BLaER1 treated with 17β-estradiol and CSF1 and Interleukin-3, amounts not matched to agents 10 nM and 100 nM (cell line): ENCODE measurements around the gene GRID1.

ENCODE experiments used
- H3K27ac ChIP-seq, 11 experiments: shearing (Covaris generic); formaldehyde crosslinking; 2 replicates each; pipeline ENCODE4 v1.8.1; 2022
- H3K27me3 ChIP-seq, 11 experiments: shearing (Covaris generic); formaldehyde crosslinking; 2 replicates each; pipeline ENCODE4 v1.8.1; 2022
- H3K36me3 ChIP-seq, 11 experiments: shearing (Covaris generic); formaldehyde crosslinking; 2 replicates each; pipeline ENCODE4 v1.8.1; 2022
- H3K4me1 ChIP-seq, 10 experiments: shearing (Covaris generic); formaldehyde crosslinking; 2 replicates each; pipeline ENCODE4 v1.8.1; 2022
- H3K4me2 ChIP-seq, 11 experiments: shearing (Covaris generic); formaldehyde crosslinking; 2 replicates each; pipeline ENCODE4 v1.8.1; 2022
- H3K4me3 ChIP-seq, 10 experiments: shearing (Covaris generic); formaldehyde crosslinking; 2 replicates each; pipeline ENCODE4 v1.8.1; 2022
- H3K9ac ChIP-seq, 11 experiments: shearing (Covaris generic); formaldehyde crosslinking; 2 replicates each; pipeline ENCODE4 v1.8.1; 2022
- H3K9me3 ChIP-seq, 11 experiments: shearing (Covaris generic); formaldehyde crosslinking; replicated peaks in 1 of 11; 2 replicates each; pipeline ENCODE4 v1.8.1; 2022
- H4K20me1 ChIP-seq, 11 experiments: shearing (Covaris generic); formaldehyde crosslinking; 2 replicates each; pipeline ENCODE4 v1.8.1; 2022
- Cebpa-rat ChIP-seq, 11 experiments: shearing (Covaris generic); IDR thresholded peaks; 2 replicates each; pipeline ENCODE4 v1.8.1; 2022

Gene GRID1

DNA sequence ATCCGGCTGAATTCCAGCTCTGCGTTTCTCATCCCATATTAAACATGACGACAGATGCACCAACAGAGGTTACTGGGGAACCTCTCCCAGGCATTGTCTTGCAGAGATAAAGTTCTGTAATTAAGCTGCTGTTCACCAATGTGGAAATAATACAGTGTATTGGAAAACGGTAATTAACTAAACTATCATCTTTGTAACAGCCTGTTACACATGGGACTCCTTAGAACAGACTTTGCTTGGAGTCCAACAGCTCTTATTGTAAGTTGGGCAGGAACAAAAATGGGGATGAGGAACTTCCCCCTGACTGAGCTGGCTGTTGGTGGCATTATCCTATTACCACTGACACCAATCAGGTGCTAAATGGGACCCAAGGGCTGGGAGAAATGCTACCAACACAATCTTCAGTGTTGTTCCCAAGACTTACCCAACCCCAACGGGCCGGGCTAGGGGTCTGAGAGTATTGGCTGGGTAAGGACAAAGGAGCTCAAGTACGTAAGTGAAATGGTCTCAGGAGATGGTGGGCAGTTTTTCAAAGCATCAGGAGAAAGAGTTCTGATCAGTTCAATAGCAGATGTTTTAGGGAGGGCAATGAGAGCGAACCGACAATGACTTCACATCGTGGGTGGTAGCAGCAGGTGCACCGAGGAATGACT lies 759.4 kb downstream of the GRID1 start:
- no peak overlapping the region for H3K4me3 ChIP-seq
- H3K27me3 ChIP-seq, result no peaks in the 10 kb centered on the region
- H3K9me3 ChIP-seq, result peaks cover 0 to 19% (median 0%) of the 10 kb centered on the region in 11 experiments; a peak in 8 of 22 replicates
- H3K36me3 ChIP-seq, result no peaks in the 10 kb centered on the region
- H3K4me1 ChIP-seq, result peaks cover 4 to 10% (median 7%) of the 10 kb centered on the region in 10 experiments
- TF ChIP-seq Cebpa-rat (IDR thresholded peaks at IDR 0.05), result no peak
- H4K20me1 ChIP-seq, result no peaks in the 10 kb centered on the region
- no peak overlapping the region for H3K9ac ChIP-seq
- no peak overlapping the region for H3K4me2 ChIP-seq
- H3K27ac ChIP-seq, result no peak overlapping the region

DNA sequence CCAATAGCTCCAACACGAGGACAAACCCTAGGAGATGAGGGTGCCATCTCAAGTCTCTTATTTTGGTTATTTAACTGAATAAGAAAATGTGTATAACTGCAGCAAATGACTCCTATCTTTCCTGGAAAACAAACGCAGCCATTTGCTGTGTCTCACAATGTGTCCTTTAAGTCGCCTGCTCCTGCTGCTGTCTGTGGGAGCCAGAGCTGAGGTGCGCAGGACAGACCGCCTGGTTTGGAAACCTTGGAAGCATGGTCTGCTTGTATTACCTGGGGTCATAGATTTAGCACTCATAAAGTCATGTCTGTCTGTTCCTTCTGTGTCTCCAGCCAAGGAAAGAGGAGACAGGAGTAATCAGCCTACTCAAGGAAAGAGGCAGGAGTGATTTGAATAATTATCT lies 760.2 kb downstream of the GRID1 start:
- no peaks in the 10 kb centered on the region for H3K36me3 ChIP-seq
- no peak for TF ChIP-seq Cebpa-rat (IDR thresholded peaks at IDR 0.05)
- no peak overlapping the region for H3K9ac ChIP-seq
- H3K27ac ChIP-seq, result no peak overlapping the region
- peaks cover 0 to 3% (median 0%) of the 10 kb centered on the region in 10 experiments; a peak in 4 of 20 replicates for H3K4me1 ChIP-seq
- no peaks in the 10 kb centered on the region for H4K20me1 ChIP-seq
- no peak overlapping the region for H3K4me2 ChIP-seq
- H3K9me3 ChIP-seq, result peaks cover 0 to 19% (median 0%) of the 10 kb centered on the region in 11 experiments; a peak in 8 of 22 replicates
- H3K27me3 ChIP-seq, result no peaks in the 10 kb centered on the region
- H3K4me3 ChIP-seq, result no peak overlapping the region

DNA sequence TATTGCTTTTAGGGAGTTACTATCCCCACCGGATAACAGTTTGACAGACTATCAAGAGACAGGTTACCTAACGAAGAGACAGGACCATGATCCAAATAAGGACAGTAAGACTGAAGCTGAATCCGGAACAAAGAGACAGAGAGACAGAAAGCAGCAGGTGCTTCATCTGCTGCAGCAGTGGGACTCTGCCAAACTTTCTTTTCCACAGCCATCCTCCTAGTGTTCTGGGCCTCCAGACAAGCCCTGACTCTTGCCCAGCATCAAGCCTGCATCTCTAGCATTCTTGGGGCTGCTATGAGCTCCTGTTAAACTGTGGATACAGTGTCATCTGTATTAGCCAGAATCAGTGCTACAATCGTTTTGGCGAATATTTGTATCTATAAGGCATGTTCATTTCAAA lies 761.7 kb downstream of the GRID1 start:
- H3K4me1 ChIP-seq, result no peaks in the 10 kb centered on the region
- no peak overlapping the region for H3K4me3 ChIP-seq
- H3K36me3 ChIP-seq, result no peaks in the 10 kb centered on the region
- H4K20me1 ChIP-seq, result no peaks in the 10 kb centered on the region
- H3K27me3 ChIP-seq, result no peaks in the 10 kb centered on the region
- H3K9ac ChIP-seq, result no peak overlapping the region
- no peak overlapping the region for H3K4me2 ChIP-seq
- no peak overlapping the region for H3K27ac ChIP-seq
- peaks cover 0 to 19% (median 0%) of the 10 kb centered on the region in 11 experiments; a peak in 8 of 22 replicates for H3K9me3 ChIP-seq
- TF ChIP-seq Cebpa-rat (IDR thresholded peaks at IDR 0.05), result no peak

- no peaks in the 10 kb centered on the region for H4K20me1 ChIP-seq
- H3K9me3 ChIP-seq, result peaks cover 0 to 19% (median 0%) of the 10 kb centered on the region in 11 experiments; a peak in 8 of 22 replicates
- H3K9ac ChIP-seq, result no peak overlapping the region
- no peaks in the 10 kb centered on the region for H3K27me3 ChIP-seq
- no peak overlapping the region for H3K4me2 ChIP-seq
- no peaks in the 10 kb centered on the region for H3K4me1 ChIP-seq
- H3K4me3 ChIP-seq, result no peak overlapping the region
- no peak overlapping the region for H3K27ac ChIP-seq
- TF ChIP-seq Cebpa-rat (IDR thresholded peaks at IDR 0.05), result no peak
- H3K36me3 ChIP-seq, result no peaks in the 10 kb centered on the region
These were observed 762.4 kb downstream of the GRID1 start for GRCh38 chr10:85604136-85604725.

DNA sequence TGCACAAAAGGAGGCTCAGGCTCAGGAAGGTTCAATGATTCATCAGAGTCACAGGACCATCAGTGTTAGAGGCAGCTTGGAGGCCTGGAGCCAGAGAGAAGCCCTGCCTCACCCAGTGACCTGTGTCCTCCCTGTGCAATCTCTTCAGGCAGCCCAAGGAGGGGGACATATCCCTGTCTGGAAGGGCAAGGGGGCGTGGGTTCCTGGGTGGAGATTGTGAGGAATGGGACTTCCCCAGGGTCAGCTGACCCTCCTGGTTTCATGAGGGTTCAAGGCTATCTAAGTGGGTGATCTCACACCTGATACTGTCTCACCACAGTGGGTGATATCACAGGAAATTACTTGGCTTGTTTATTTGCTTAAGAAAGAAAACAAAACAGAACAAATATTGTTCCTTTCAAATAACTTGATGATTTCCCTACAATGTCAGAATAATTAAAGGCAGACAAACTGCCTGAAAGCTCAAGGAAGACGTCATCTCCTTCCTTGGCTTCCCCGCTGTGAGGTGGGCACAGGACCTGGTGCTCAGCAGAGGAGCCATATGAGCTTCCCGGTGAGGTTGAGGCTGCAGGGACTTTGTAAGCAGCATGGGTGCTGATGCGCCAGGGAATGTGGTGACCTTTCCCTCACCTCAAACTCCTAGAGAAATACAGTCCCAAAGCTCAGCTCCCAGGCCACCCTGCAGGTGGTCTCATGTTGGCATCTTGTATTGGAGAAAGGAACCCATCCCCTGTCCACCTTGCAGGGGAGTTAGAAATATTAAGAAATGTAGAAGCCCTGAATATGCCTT lies 763.2 kb downstream of the GRID1 start:
- no peak for TF ChIP-seq Cebpa-rat (IDR thresholded peaks at IDR 0.05)
- Histone ChIP-seq H3K4me3 (no peak overlapping the region), H3K9me3 (peaks cover 0 to 15% (median 0%) of the 10 kb centered on the region in 11 experiments; a peak in 7 of 22 replicates), H3K27ac (no peak overlapping the region), H4K20me1 (no peaks in the 10 kb centered on the region), H3K36me3 (no peaks in the 10 kb centered on the region), H3K4me2 (no peak overlapping the region), H3K4me1 (no peaks in the 10 kb centered on the region), H3K27me3 (no peaks in the 10 kb centered on the region), H3K9ac (no peak overlapping the region)

DNA sequence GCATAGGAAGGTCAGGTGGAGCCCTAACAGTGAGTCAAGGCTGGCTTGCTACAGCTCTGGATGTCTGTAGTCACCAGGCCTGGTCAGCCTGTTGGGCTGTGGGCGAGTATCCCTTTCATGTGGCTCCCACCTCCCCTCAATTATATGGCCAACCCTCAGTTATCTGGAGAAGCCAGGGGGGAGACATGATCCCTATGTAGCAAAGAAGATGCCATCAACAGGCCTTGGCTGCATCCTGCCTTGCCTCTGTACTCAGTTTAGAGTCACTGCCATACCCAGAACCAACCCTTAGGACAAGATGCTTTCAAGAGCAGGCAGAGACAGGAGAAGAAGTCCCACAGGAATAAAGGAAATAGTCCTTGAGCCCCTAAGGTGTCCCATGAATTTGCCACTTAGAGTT lies 763.9 kb downstream of the GRID1 start:
- TF ChIP-seq Cebpa-rat (IDR thresholded peaks at IDR 0.05), result no peak

DNA sequence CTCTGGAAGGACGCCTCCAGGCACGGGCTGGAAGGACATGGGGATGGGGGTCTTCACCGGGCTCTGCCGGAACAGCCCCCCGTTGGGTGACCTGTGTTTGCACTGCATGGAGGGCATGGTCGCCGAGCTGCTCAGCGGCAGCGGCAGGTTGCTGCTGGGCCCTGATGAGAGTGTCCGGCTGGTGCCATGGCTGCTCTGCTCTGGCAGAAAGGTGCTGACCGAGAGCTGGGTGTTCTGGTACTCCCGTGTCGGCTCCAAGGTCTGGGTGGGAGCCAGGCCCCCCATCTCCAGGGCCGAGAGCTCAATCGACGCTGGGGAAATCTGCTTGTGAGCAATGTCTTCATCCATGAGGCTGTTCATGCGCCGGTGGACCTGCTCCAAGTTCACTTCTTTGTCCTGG lies 764.3 kb downstream of the GRID1 start:
- H3K9ac ChIP-seq, result no peak overlapping the region
- no peaks in the 10 kb centered on the region for H3K4me1 ChIP-seq
- H3K27ac ChIP-seq, result no peak overlapping the region
- peaks cover 0 to 4% (median 0%) of the 10 kb centered on the region in 11 experiments; a peak in 6 of 22 replicates for H3K9me3 ChIP-seq
- H3K27me3 ChIP-seq, result no peaks in the 10 kb centered on the region
- H4K20me1 ChIP-seq, result no peaks in the 10 kb centered on the region
- H3K4me3 ChIP-seq, result no peak overlapping the region
- no peak for TF ChIP-seq Cebpa-rat (IDR thresholded peaks at IDR 0.05)
- H3K4me2 ChIP-seq, result no peak overlapping the region
- H3K36me3 ChIP-seq, result no peaks in the 10 kb centered on the region

More for the DNA sequence above, 763.9 kb downstream of the GRID1 start:
- Histone ChIP-seq H3K4me1 (no peaks in the 10 kb centered on the region), H3K27ac (no peak overlapping the region), H3K9me3 (peaks cover 0 to 9% (median 0%) of the 10 kb centered on the region in 11 experiments; a peak in 7 of 22 replicates), H3K9ac (no peak overlapping the region), H3K4me2 (no peak overlapping the region), H4K20me1 (no peaks in the 10 kb centered on the region), H3K4me3 (no peak overlapping the region), H3K36me3 (no peaks in the 10 kb centered on the region), H3K27me3 (no peaks in the 10 kb centered on the region)

DNA sequence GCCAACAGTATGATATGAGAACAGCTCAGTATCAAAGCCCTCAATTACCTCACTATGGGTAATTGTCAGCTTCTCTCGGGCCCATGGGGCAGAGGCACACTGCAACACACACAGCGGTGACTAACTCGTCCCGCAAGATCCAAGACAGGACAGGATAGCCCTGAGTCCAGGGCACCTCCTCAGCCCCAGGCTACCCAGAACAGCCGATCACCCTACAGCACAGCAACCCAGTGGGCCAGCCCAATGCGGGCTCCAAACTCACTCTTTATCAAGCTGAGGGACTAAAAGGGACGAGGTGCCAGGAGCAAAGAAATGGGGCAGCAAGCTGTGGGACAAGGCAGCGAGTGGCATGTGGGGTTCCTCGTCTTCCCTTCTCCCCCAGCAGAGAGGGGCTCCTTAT lies 765.1 kb downstream of the GRID1 start:
- no peak overlapping the region for H3K9ac ChIP-seq
- H3K36me3 ChIP-seq, result no peaks in the 10 kb centered on the region
- no peak overlapping the region for H3K4me2 ChIP-seq
- no peak for TF ChIP-seq Cebpa-rat (IDR thresholded peaks at IDR 0.05)
- no peaks in the 10 kb centered on the region for H3K9me3 ChIP-seq
- no peak overlapping the region for H3K4me3 ChIP-seq
- H4K20me1 ChIP-seq, result no peaks in the 10 kb centered on the region
- H3K4me1 ChIP-seq, result no peaks in the 10 kb centered on the region
- H3K27me3 ChIP-seq, result no peaks in the 10 kb centered on the region
- no peak overlapping the region for H3K27ac ChIP-seq

DNA sequence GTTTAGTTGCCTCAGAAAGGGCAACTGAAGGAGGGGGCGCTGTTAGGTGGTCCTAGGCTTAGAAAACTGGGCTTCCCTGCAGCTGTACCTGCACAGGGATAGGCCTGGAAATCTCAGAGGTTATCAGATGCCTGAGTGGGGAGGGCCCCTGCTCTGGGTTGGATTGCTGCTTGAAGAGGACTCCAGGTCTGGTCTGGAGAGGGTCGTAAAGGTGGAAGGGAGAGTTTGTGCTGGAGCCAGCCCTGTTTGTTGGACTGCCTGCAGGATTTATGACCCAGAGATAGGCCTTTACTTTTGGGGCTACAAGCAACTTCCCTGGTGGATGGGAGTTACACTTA lies 765.9 kb downstream of the GRID1 start:
- H3K4me3 ChIP-seq, result no peak overlapping the region
- H3K9ac ChIP-seq, result no peak overlapping the region
- H3K36me3 ChIP-seq, result no peaks in the 10 kb centered on the region
- H3K27me3 ChIP-seq, result no peaks in the 10 kb centered on the region
- H3K4me2 ChIP-seq, result no peak overlapping the region
- no peaks in the 10 kb centered on the region for H4K20me1 ChIP-seq
- TF ChIP-seq Cebpa-rat (IDR thresholded peaks at IDR 0.05), result no peak
- no peaks in the 10 kb centered on the region for H3K9me3 ChIP-seq
- H3K4me1 ChIP-seq, result no peaks in the 10 kb centered on the region
- no peak overlapping the region for H3K27ac ChIP-seq
